Spleen (tissue), 7 donors: ENCODE data around the gene ADAM19.

ENCODE experiments used
- CTCF ChIP-seq, 11 experiments: fragments of 200-600 bp in 7 of 11; fragments of 450-650 bp in 4 of 11; sonication (generic) in 4 of 11; IDR thresholded peaks in 8 of 11; conservative IDR thresholded peaks in 3 of 11; 1 replicate in 7 of 11; 2 replicates in 4 of 11; pipeline versions ENCODE4 v1.4.0 to v1.8.0; 2016 to 2021; ENCODE audit warnings: antibody characterized with exemption in 11 of 11, inconsistent platforms in 4 of 11, mild to moderate bottlenecking in 1 of 11
- POLR2A ChIP-seq, 3 donors: fragments of 450-650 bp; IDR thresholded peaks; one replicate each; pipeline ENCODE4 v1.5.1; 2017; ENCODE audit warnings: antibody characterized with exemption in 3 of 3, mild to moderate bottlenecking in 1 of 3
- donor health status: DM: no; HTN: no; CAD: no; lungs with moderate emphysema.
- donor health status: DM: no; HTN: no; CAD: no.
- donor health status: DM: no; HTN: no; CAD: no.

GRCh38 chr5:157516006-157516405 lies 59.6 kb downstream of the ADAM19 start:
- TF ChIP-seq CTCF (IDR thresholded peaks at IDR 0.05 in 8 of 11, conservative IDR thresholded peaks at IDR 0.05 in 3 of 11) (no peak), POLR2A (IDR thresholded peaks at IDR 0.05) (no peak)
